ENCODE data around the gene MIAT.
A peak's percentile ranks its signal among the peaks of the same experiment; 100 is the strongest.
"Not testable (repeated sequence)": the region's sequence is repeated elsewhere in the genome, so short reads cannot be mapped to it uniquely, and the experiment has no call there.

Gene MIAT

GRCh38 chr22:26656891-26657851 lies at the start of gene MIAT:
TSS of gene MIAT (plus strand) at chr22:26657588.
- DNase-seq: peak in 2 of 3 donors; percentile 37 to 56

- no peak for DNase-seq
Observed at GRCh38 chr22:26608129-26608528, 49.3 kb upstream of the MIAT start.

- no peak for DNase-seq
Observed at GRCh38 chr22:26609287-26609686, 48.1 kb upstream of the MIAT start.

GRCh38 chr22:26610072-26610958 lies 47.1 kb upstream of the MIAT start:
- DNase-seq: peak; percentile 67 to 77 (median 71)

- no peak for DNase-seq
Observed at GRCh38 chr22:26610996-26611395, 46.4 kb upstream of the MIAT start.

GRCh38 chr22:26612652-26613051 lies 44.7 kb upstream of the MIAT start:
- no peak for DNase-seq

GRCh38 chr22:26613753-26614152 lies 43.6 kb upstream of the MIAT start:
- DNase-seq: not testable (repeated sequence)

- DNase-seq: no peak
Observed at GRCh38 chr22:26614322-26614721, 43.1 kb upstream of the MIAT start.

- DNase-seq: no peak
Observed at GRCh38 chr22:26615149-26615548, 42.2 kb upstream of the MIAT start.

- DNase-seq: no peak
Observed at GRCh38 chr22:26615830-26616435, 41.5 kb upstream of the MIAT start.

GRCh38 chr22:26616650-26617049 lies 40.7 kb upstream of the MIAT start:
- no peak for DNase-seq

- DNase-seq: peak; percentile 32 to 53 (median 40)
Observed at GRCh38 chr22:26617271-26618199, 39.9 kb upstream of the MIAT start, which contains the start of gene CRYBB1. TSS of gene CRYBB1 (minus strand) at chr22:26618027. CDS start at chr22:26616319, 1,708 bp downstream.

GRCh38 chr22:26618455-26618854 lies 38.9 kb upstream of the MIAT start:
- no peak for DNase-seq

GRCh38 chr22:26619510-26619909 lies 37.9 kb upstream of the MIAT start:
- DNase-seq: no peak

GRCh38 chr22:26620197-26620596 lies 37.2 kb upstream of the MIAT start:
- no peak for DNase-seq

- DNase-seq: no peak
Observed at GRCh38 chr22:26621663-26622062, 35.7 kb upstream of the MIAT start, which contains the start of gene CRYBA4. TSS of gene CRYBA4 (plus strand) at chr22:26621963. CDS start at chr22:26622597, 634 bp downstream.

- DNase-seq: no peak
Observed at GRCh38 chr22:26623984-26624383, 33.4 kb upstream of the MIAT start.

- no peak for DNase-seq
Observed at GRCh38 chr22:26624803-26625202, 32.6 kb upstream of the MIAT start.

- no peak for DNase-seq
Observed at GRCh38 chr22:26629988-26630761, 27.2 kb upstream of the MIAT start.

GRCh38 chr22:26631282-26631681 lies 26.1 kb upstream of the MIAT start:
- DNase-seq: no peak
